ENCODE measurements around the gene TBC1D2B.
"Not testable (repeated sequence)": the region's sequence is repeated elsewhere in the genome, so short reads cannot be mapped to it uniquely, and the experiment has no call there.

TBC1D2B gene

GRCh38 chr15:77991658-77992201 is 85.8 kb downstream of the TBC1D2B start:
- not testable (repeated sequence) for H4K91ac ChIP-seq (ENCODE audit: low read length); H2BK15ac ChIP-seq (ENCODE audit: low read depth, poor library complexity, severe bottlenecking); H3K4me2 ChIP-seq (ENCODE audit: low read length, poor library complexity, severe bottlenecking); H3K4me3 ChIP-seq (ENCODE audit: insufficient read depth in 1 of 2, low read depth in 1 of 2, low read length in 2 of 2); H3K23ac ChIP-seq (ENCODE audit: low read length in 2 of 2); H2BK120ac ChIP-seq (ENCODE audit: low read depth, low read length); H3K4ac ChIP-seq (ENCODE audit: low read depth in 1 of 2, low read length in 2 of 2); H3K27me3 ChIP-seq (ENCODE audit: control insufficient read depth in 1 of 2, insufficient read depth in 1 of 2, low read length in 2 of 2); H2AFZ ChIP-seq (ENCODE audit: low read depth, low read length); H3K79me1 ChIP-seq (replicated peaks; ENCODE audit: low read length, poor library complexity, severe bottlenecking); H2BK5ac ChIP-seq (ENCODE audit: low read depth, low read length, poor library complexity, severe bottlenecking); H3K9me3 ChIP-seq (ENCODE audit: control insufficient read depth, low read length)
- Histone ChIP-seq H2AK5ac (ENCODE audit: low read length, severe bottlenecking) (peak overlapping the region; percentile 64), H3K14ac (ENCODE audit: low read length in 2 of 2) (peak overlapping the region in 1 of 2 experiments; percentile 90), H4K8ac (ENCODE audit: low read length) (peak overlapping the region; percentile 5), H3K9ac (ENCODE audit: low read length) (peak overlapping the region; percentile 58), H2BK12ac (ENCODE audit: low read length in 2 of 2) (peak overlapping the region in 1 of 2 experiments; percentile 45), H3K4me1 (ENCODE audit: control insufficient read depth, insufficient read depth, low read depth, low read length) (peaks cover 77% of the 10 kb centered on the region), H3K27ac (ENCODE audit: low read length, poor library complexity, severe bottlenecking) (peak overlapping the region; percentile 63), H3K18ac (ENCODE audit: low read depth in 1 of 2, low read length in 2 of 2) (peak overlapping the region; percentile 2 to 84), H3K36me3 (ENCODE audit: control insufficient read depth in 1 of 2, insufficient read depth in 2 of 2, low read depth in 1 of 2, low read length in 2 of 2) (peaks cover 0 to 33% of the 10 kb centered on the region in 2 experiments)
- 59% methylated on average over 7 of the region's 9 CpGs for WGBS
- DNase-seq: peak; percentile 86

GRCh38 chr15:77991029-77991406 is 86.5 kb downstream of the TBC1D2B start:
- H3K4me3 ChIP-seq (ENCODE audit: insufficient read depth in 1 of 2, low read depth in 1 of 2, low read length in 2 of 2): no peak overlapping the region
- no peak for DNase-seq
- peaks cover 72% of the 10 kb centered on the region for H3K4me1 ChIP-seq (ENCODE audit: control insufficient read depth, insufficient read depth, low read depth, low read length)
- peaks cover 0 to 33% of the 10 kb centered on the region in 2 experiments for H3K36me3 ChIP-seq (ENCODE audit: control insufficient read depth in 1 of 2, insufficient read depth in 2 of 2, low read depth in 1 of 2, low read length in 2 of 2)
- H2BK12ac ChIP-seq (ENCODE audit: low read length in 2 of 2): peak overlapping the region; percentile 96 to 99
- H3K18ac ChIP-seq (ENCODE audit: low read depth in 1 of 2, low read length in 2 of 2): peak overlapping the region; percentile 53 to 79
- H3K14ac ChIP-seq (ENCODE audit: low read length in 2 of 2): peak overlapping the region in 1 of 2 experiments; percentile 98
- peak overlapping the region; percentile 85 to 91 for H3K4ac ChIP-seq (ENCODE audit: low read depth in 1 of 2, low read length in 2 of 2)
- H3K9ac ChIP-seq (ENCODE audit: low read length): no peak overlapping the region
- H3K4me2 ChIP-seq (ENCODE audit: low read length, poor library complexity, severe bottlenecking): no peak overlapping the region
- peak overlapping the region; percentile 15 for H2BK120ac ChIP-seq (ENCODE audit: low read depth, low read length)
- H4K91ac ChIP-seq (ENCODE audit: low read length): peak overlapping the region; percentile 91
- H2BK15ac ChIP-seq (ENCODE audit: low read depth, poor library complexity, severe bottlenecking): peak overlapping the region; percentile 76
- H3K9me3 ChIP-seq (ENCODE audit: control insufficient read depth, low read length): no peaks in the 10 kb centered on the region
- H3K27me3 ChIP-seq (ENCODE audit: control insufficient read depth in 1 of 2, insufficient read depth in 1 of 2, low read length in 2 of 2): peaks cover 0 to 8% of the 10 kb centered on the region in 2 experiments
- peak overlapping the region; percentile 77 for H4K8ac ChIP-seq (ENCODE audit: low read length)
- H2AFZ ChIP-seq (ENCODE audit: low read depth, low read length): no peak overlapping the region
- H3K27ac ChIP-seq (ENCODE audit: low read length, poor library complexity, severe bottlenecking): peak overlapping the region; percentile 39
- 88% methylated on average over 11 of the region's 12 CpGs for WGBS
- peaks cover 8% of the 10 kb centered on the region for H3K79me1 ChIP-seq (replicated peaks; ENCODE audit: low read length, poor library complexity, severe bottlenecking)
- no peak overlapping the region for H3K23ac ChIP-seq (ENCODE audit: low read length in 2 of 2)
- H2AK5ac ChIP-seq (ENCODE audit: low read length, severe bottlenecking): peak overlapping the region; percentile 79
- no peak overlapping the region for H2BK5ac ChIP-seq (ENCODE audit: low read depth, low read length, poor library complexity, severe bottlenecking)

GRCh38 chr15:77989296-77990143 is 88.0 kb downstream of the TBC1D2B start:
- Histone ChIP-seq H3K4me1 (ENCODE audit: control insufficient read depth, insufficient read depth, low read depth, low read length) (peaks cover 69% of the 10 kb centered on the region), H2BK15ac (ENCODE audit: low read depth, poor library complexity, severe bottlenecking) (peak overlapping the region; percentile 4), H3K27ac (ENCODE audit: low read length, poor library complexity, severe bottlenecking) (peak overlapping the region; percentile 12), H2BK120ac (ENCODE audit: low read depth, low read length) (no peak overlapping the region), H4K91ac (ENCODE audit: low read length) (peak overlapping the region; percentile 82), H3K4me3 (ENCODE audit: insufficient read depth in 1 of 2, low read depth in 1 of 2, low read length in 2 of 2) (no peak overlapping the region), H2BK12ac (ENCODE audit: low read length in 2 of 2) (peak overlapping the region; percentile 73 to 86), H2BK5ac (ENCODE audit: low read depth, low read length, poor library complexity, severe bottlenecking) (no peak overlapping the region), H2AK5ac (ENCODE audit: low read length, severe bottlenecking) (peak overlapping the region; percentile 79), H3K27me3 (ENCODE audit: control insufficient read depth in 1 of 2, insufficient read depth in 1 of 2, low read length in 2 of 2) (peaks cover 0 to 13% of the 10 kb centered on the region in 2 experiments), H3K23ac (ENCODE audit: low read length in 2 of 2) (no peak overlapping the region), H3K18ac (ENCODE audit: low read depth in 1 of 2, low read length in 2 of 2) (peak overlapping the region; percentile 53 to 79), H3K4ac (ENCODE audit: low read depth in 1 of 2, low read length in 2 of 2) (peak overlapping the region in 1 of 2 experiments; percentile 68), H3K14ac (ENCODE audit: low read length in 2 of 2) (peak overlapping the region in 1 of 2 experiments; percentile 88), H3K9ac (ENCODE audit: low read length) (no peak overlapping the region), H2AFZ (ENCODE audit: low read depth, low read length) (no peak overlapping the region), H3K79me1 (replicated peaks; ENCODE audit: low read length, poor library complexity, severe bottlenecking) (peaks cover 8% of the 10 kb centered on the region), H3K36me3 (ENCODE audit: control insufficient read depth in 1 of 2, insufficient read depth in 2 of 2, low read depth in 1 of 2, low read length in 2 of 2) (peaks cover 0 to 33% of the 10 kb centered on the region in 2 experiments), H3K4me2 (ENCODE audit: low read length, poor library complexity, severe bottlenecking) (no peak overlapping the region), H3K9me3 (ENCODE audit: control insufficient read depth, low read length) (no peaks in the 10 kb centered on the region), H4K8ac (ENCODE audit: low read length) (peak overlapping the region; percentile 70)
- 80% methylated on average over 22 of the region's 22 CpGs for WGBS
- no peak for DNase-seq

Data from mesenchymal stem cell (in vitro differentiated cells and primary cell).